Heart left ventricle (tissue), 16 donors: Measurements from ENCODE around the gene CTNND2. TPM values are rescaled to one million over a fixed set of nuclear protein-coding genes. Genes with fewer than 3 reads are reported as not detected.

Source experiments
- ATAC-seq, 4 donors: fragments of 200-7000 bp; cut with Tn5 transposase; one replicate each; pipeline ENCODE4 v1.9.1; 2020 to 2022; ENCODE audit warnings: moderate library complexity in 4 of 4, mild to moderate bottlenecking in 3 of 4, moderate number of reproducible peaks in 1 of 4
- DNase-seq, 5 donors: peaks; one replicate each; pipeline ENCODE4 v3.0.0-alpha.2; 2020
- H3K27ac ChIP-seq, 12 donors: fragments of 200-600 bp; sonication (generic) in 4 of 12; one replicate each; pipeline versions ENCODE4 v1.5.0 to v1.8.0; 2016 to 2022; ENCODE audit warnings: mild to moderate bottlenecking in 2 of 12
- H3K27me3 ChIP-seq, 9 donors: fragments of 200-600 bp; sonication (generic) in 2 of 9; one replicate each; pipeline versions ENCODE4 v1.5.1 to v1.8.0; 2016 to 2022; ENCODE audit warnings: mild to moderate bottlenecking in 3 of 9
- H3K36me3 ChIP-seq, 9 donors: fragments of 200-600 bp; sonication (generic) in 2 of 9; one replicate each; pipeline versions ENCODE4 v1.5.0 to v1.8.0; 2018 to 2022; ENCODE audit warnings: mild to moderate bottlenecking in 2 of 9
- H3K4me1 ChIP-seq, 12 donors: fragments of 200-600 bp; sonication (generic) in 4 of 12; one replicate each; pipeline versions ENCODE4 v1.5.0 to v1.8.0; 2016 to 2022; ENCODE audit warnings: mild to moderate bottlenecking in 3 of 12
- H3K4me3 ChIP-seq, 12 donors: fragments of 200-600 bp; sonication (generic) in 4 of 12; one replicate each; pipeline versions ENCODE4 v1.5.0 to v1.8.0; 2017 to 2022; ENCODE audit warnings: mild to moderate bottlenecking in 9 of 12, moderate library complexity in 4 of 12
- H3K9me3 ChIP-seq, 12 donors: fragments of 200-600 bp; sonication (generic) in 4 of 12; one replicate each; pipeline versions ENCODE4 v1.5.0 to v1.8.0; 2016 to 2022; ENCODE audit warnings: mild to moderate bottlenecking in 1 of 12
- CTCF ChIP-seq, 12 donors: fragments of 200-600 bp; sonication (generic) in 4 of 12; IDR thresholded peaks; one replicate each; pipeline versions ENCODE4 v1.5.0 to v1.8.0; 2018 to 2022; ENCODE audit warnings: antibody characterized with exemption in 12 of 12, mild to moderate bottlenecking in 5 of 12
- POLR2A ChIP-seq, 2 donors: fragments of 450-650 bp; IDR thresholded peaks; one replicate each; pipeline ENCODE4 v1.6.1; 2017; ENCODE audit warnings: antibody characterized with exemption in 2 of 2, mild to moderate bottlenecking in 2 of 2, moderate library complexity in 2 of 2
- WGBS, 4 donors: extraction: QIAGEN DNeasy Blood & Tissue Kit in 2 of 4; methylation state at CpG; one replicate each; pipeline versions ENCODE4 v1.1.5 to v1.1.7; 2013 to 2018; 5-methylcytosine and 5-hydroxymethylcytosine counted together
- intact Hi-C, 10 donors: fragments of 100-400 bp; cut with DNase I; formaldehyde crosslinking; loops; one replicate each; pipeline versions ENCODE4 v1.11.1 to v1.14.2; 2022
- polyA plus RNA-seq, 2 donors: library from polyadenylated mRNA; stranded (reverse); fragments of 200-250 nt; gene quantifications; one replicate each; pipeline ENCODE4 v1.2.3, GENCODE V29; 2013
- total RNA-seq, 9 donors: library from RNA; depleted of rRNA in 2 of 9; stranded (reverse); fragments of >200 nt in 2 of 9; fragmentation: NEBNext Ultra II Directional in 3 of 9; extraction: Animal tissue kit (Norgen Biotek cat#: 25700) in 3 of 9; gene quantifications; one replicate each; pipeline versions ENCODE4 v1.1.0 to v1.2.4, GENCODE V29; 2016 to 2023
- donor health status: ischemic (EF 13 %, LVEDD 7.1; RV severe dilation, severe dysfunction).
- donor health status: healthy with polysubstance abuse.
- donor health status: DM: no; HTN: yes; CAD: no.
- donor health status: DM: no; HTN: no; CAD: no.
- donor health status: ischemic (EF 25% LVEDD 6.9; RV normal size, moderate dysfunction).
- donor health status: ischemic (EF 25% LVEDD 5.7; RV mildly dilated, moderate dysfunction).
- donor health status: healthy.
- donor health status: DM: yes; HTN: yes; CAD: no.
- donor health status: ischemic (EF 35%, LVEDD 5.7; RV mildly dilated, moderate dysfunction).
- donor health status: nonischemic (EF 11% LVEDD 7.7; RV severe dilation, severe dysfunction).
- donor health status: DM: yes; HTN: yes; CAD: no.
- donor health status: PGD.
- donor health status: ischemic (EF 29% LVEDD 5.4; RV normal size, mild dysfunction).
- donor health status: nonischemic (EF 23%, LVEDD 6.1; RV moderate dilation, normal function).

Gene CTNND2
- total and polyA plus RNA-seq, 11 donors = 4.0 to 36.8 (median 20.2) TPM

- Histone ChIP-seq H3K9me3 (no peaks in the 10 kb centered on the region), H3K27ac (peak overlapping the region in 11 of 12 donors; percentile 17 to 85 (median 66)), H3K4me3 (peak overlapping the region; percentile 30 to 75 (median 56)), H3K27me3 (peaks cover 0 to 50% (median 12%) of the 10 kb centered on the region in 9 donors), H3K36me3 (no peaks in the 10 kb centered on the region), H3K4me1 (peaks cover 0 to 17% (median 0%) of the 10 kb centered on the region in 12 donors)
- DNase-seq (peak in 4 of 5 donors; percentile 11 to 60 (median 42)), ATAC-seq (peak; percentile 53 to 82 (median 66))
- WGBS, 4 donors = 1 to 2% (median 1%) methylated on average over 22 to 23 of the region's 23 CpGs
- intact Hi-C loops = no loop called here
- TF ChIP-seq CTCF (IDR thresholded peaks at IDR 0.05) (no peak), POLR2A (IDR thresholded peaks at IDR 0.05) (no peak)
These were observed 1.1 kb downstream of the CTNND2 start for GRCh38 chr5:11903121-11903613.

- Histone ChIP-seq H3K27me3 (peaks cover 0 to 50% (median 10%) of the 10 kb centered on the region in 9 donors), H3K4me3 (peak overlapping the region in 5 of 12 donors; percentile 51 to 75 (median 64))
These were observed 2.0 kb downstream of the CTNND2 start for GRCh38 chr5:11902201-11902619.

GRCh38 chr5:11898787-11899186 lies 5.5 kb downstream of the CTNND2 start:
- peaks cover 0 to 31% (median 9%) of the 10 kb centered on the region in 9 donors for H3K27me3 ChIP-seq
- peaks cover 0 to 11% (median 0%) of the 10 kb centered on the region in 12 donors for H3K4me1 ChIP-seq
- H3K9me3 ChIP-seq = peaks cover 0 to 11% (median 0%) of the 10 kb centered on the region in 12 donors
- ATAC-seq (no peak), DNase-seq (no peak)
- WGBS, 4 donors = 76 to 93% (median 87%) methylated on average over 2 of the region's 2 CpGs
- no peaks in the 10 kb centered on the region for H3K36me3 ChIP-seq
- TF ChIP-seq POLR2A (IDR thresholded peaks at IDR 0.05) = no peak
- TF ChIP-seq CTCF (IDR thresholded peaks at IDR 0.05) = no peak
- intact Hi-C loops = no loop called here
- H3K27ac ChIP-seq = no peak overlapping the region
- H3K4me3 ChIP-seq = no peak overlapping the region

More at GRCh38 chr5:11902201-11902619, 2.0 kb downstream of the CTNND2 start:
- intact Hi-C loops = no loop called here
- H3K27ac ChIP-seq = peak overlapping the region in 1 of 12 donors; percentile 85
- H3K9me3 ChIP-seq = no peaks in the 10 kb centered on the region
- ATAC-seq = no peak
- 46 to 60% (median 49%) methylated on average over 8 of the region's 8 CpGs for WGBS, 4 donors
- H3K4me1 ChIP-seq = peaks cover 0 to 17% (median 0%) of the 10 kb centered on the region in 12 donors
- DNase-seq = no peak
- no peaks in the 10 kb centered on the region for H3K36me3 ChIP-seq
- no peak for TF ChIP-seq POLR2A (IDR thresholded peaks at IDR 0.05)
- TF ChIP-seq CTCF (IDR thresholded peaks at IDR 0.05) = no peak

- H3K27me3 ChIP-seq = peaks cover 0 to 21% (median 0%) of the 10 kb centered on the region in 9 donors
- H3K27ac ChIP-seq = no peak overlapping the region
- H3K4me3 ChIP-seq = no peak overlapping the region
- no peaks in the 10 kb centered on the region for H3K36me3 ChIP-seq
- TF ChIP-seq POLR2A (IDR thresholded peaks at IDR 0.05) (no peak), CTCF (IDR thresholded peaks at IDR 0.05) (no peak)
- DNase-seq (no peak), ATAC-seq (no peak)
- intact Hi-C loops = no loop called here
- H3K9me3 ChIP-seq = peaks cover 0 to 11% (median 0%) of the 10 kb centered on the region in 12 donors
- H3K4me1 ChIP-seq = peaks cover 0 to 1% (median 0%) of the 10 kb centered on the region in 12 donors
These were observed 6.5 kb downstream of the CTNND2 start for GRCh38 chr5:11897781-11898180.
